Osteoblast (primary cell): ENCODE measurements around the gene INTU. TPM values are rescaled to one million over a fixed set of nuclear protein-coding genes. Genes with fewer than 3 reads are reported as not detected.

ENCODE experiments used
- DNase-seq: peaks from one replicate; pipeline ENCODE4 v3.0.0; 2011; ENCODE audit warnings: low spot score, mixed read lengths; ENCODE audit not compliant: insufficient read length; ENCODE audit errors: missing footprints
- H2AFZ ChIP-seq: 2 replicates; pipeline ENCODE4 v1.6.0; 2011; ENCODE audit warnings: mild to moderate bottlenecking, low read length
- H3K27ac ChIP-seq: 2 replicates; pipeline ENCODE4 v1.5.1; 2011; ENCODE audit warnings: mild to moderate bottlenecking, low read depth, low read length, moderate library complexity
- H3K27me3 ChIP-seq: 2 replicates; pipeline ENCODE4 v1.6.0; 2012; ENCODE audit warnings: mild to moderate bottlenecking, control low read depth, inconsistent platforms, low read length, moderate library complexity; ENCODE audit not compliant: insufficient read depth
- H3K36me3 ChIP-seq: 2 replicates; pipeline ENCODE4 v1.5.1; 2011; ENCODE audit warnings: mild to moderate bottlenecking, low read length, control low read depth, moderate library complexity; ENCODE audit not compliant: insufficient read depth
- H3K4me1 ChIP-seq: 2 replicates; pipeline ENCODE4 v1.5.1; 2011; ENCODE audit warnings: mild to moderate bottlenecking, low read length, control low read depth, moderate library complexity; ENCODE audit not compliant: insufficient read depth
- H3K4me2 ChIP-seq: 2 replicates; pipeline ENCODE4 v1.6.0; 2011; ENCODE audit warnings: mild to moderate bottlenecking, low read length; ENCODE audit not compliant: insufficient read depth
- H3K4me3 ChIP-seq: fragments of 200-600 bp; sonication (generic); 3 replicates; pipeline ENCODE4 v1.5.1; 2012; ENCODE audit warnings: mild to moderate bottlenecking, low read length, inconsistent platforms; ENCODE audit not compliant: insufficient read depth
- H3K79me2 ChIP-seq: 2 replicates; pipeline ENCODE4 v1.6.0; 2012; ENCODE audit warnings: mild to moderate bottlenecking, low read length, control low read depth, inconsistent platforms; ENCODE audit not compliant: insufficient read depth
- H3K9me3 ChIP-seq: 2 replicates; pipeline ENCODE4 v1.5.1; 2011; ENCODE audit warnings: low read depth, low read length, control low read depth
- H4K20me1 ChIP-seq: 2 replicates; pipeline ENCODE4 v1.6.0; 2012; ENCODE audit warnings: mild to moderate bottlenecking, low read length, control low read depth; ENCODE audit not compliant: insufficient read depth
- CTCF ChIP-seq: IDR thresholded peaks from 2 replicates; pipeline ENCODE4 v1.5.1; 2011; ENCODE audit warnings: mild to moderate bottlenecking, low read depth, low read length, moderate library complexity; ENCODE audit errors: extremely low read depth
- total RNA-seq: library from RNA; depleted of rRNA; stranded (reverse); fragments of >200 nt; gene quantifications from 2 replicates; pipeline ENCODE4 v1.2.3, GENCODE V29; 2012

The INTU gene
- total RNA-seq, 1 donor: 7.6 TPM

GRCh38 chr4:127656047-127656680 is 23.4 kb downstream of the INTU start:
- H4K20me1 ChIP-seq: no peaks in the 10 kb centered on the region
- no peak overlapping the region for H2AFZ ChIP-seq

GRCh38 chr4:127660284-127660885 is 27.6 kb downstream of the INTU start:
- Histone ChIP-seq H3K9me3 (no peaks in the 10 kb centered on the region), H4K20me1 (no peaks in the 10 kb centered on the region), H2AFZ (no peak overlapping the region), H3K4me3 (no peak overlapping the region), H3K4me1 (no peaks in the 10 kb centered on the region), H3K27ac (no peak overlapping the region), H3K36me3 (no peaks in the 10 kb centered on the region), H3K79me2 (no peaks in the 10 kb centered on the region), H3K4me2 (no peak overlapping the region), H3K27me3 (no peaks in the 10 kb centered on the region)
- no peak for TF ChIP-seq CTCF
- no peak for DNase-seq

More at GRCh38 chr4:127656047-127656680, 23.4 kb downstream of the INTU start:
- Histone ChIP-seq H3K4me3 (no peak overlapping the region), H3K27ac (no peak overlapping the region), H3K9me3 (no peaks in the 10 kb centered on the region), H3K79me2 (no peaks in the 10 kb centered on the region), H3K4me2 (no peak overlapping the region), H3K27me3 (no peaks in the 10 kb centered on the region), H3K4me1 (no peaks in the 10 kb centered on the region), H3K36me3 (no peaks in the 10 kb centered on the region)
- TF ChIP-seq CTCF: no peak
- no peak for DNase-seq

- no peak overlapping the region for H3K4me3 ChIP-seq
- no peaks in the 10 kb centered on the region for H3K79me2 ChIP-seq
- no peak for DNase-seq
Measured at GRCh38 chr4:127667116-127667515, 34.4 kb downstream of the INTU start.

More at GRCh38 chr4:127667116-127667515, 34.4 kb downstream of the INTU start:
- no peak overlapping the region for H3K27ac ChIP-seq
- no peaks in the 10 kb centered on the region for H3K27me3 ChIP-seq
- no peaks in the 10 kb centered on the region for H3K36me3 ChIP-seq
- no peaks in the 10 kb centered on the region for H4K20me1 ChIP-seq
- no peak for TF ChIP-seq CTCF
- H3K4me1 ChIP-seq: no peaks in the 10 kb centered on the region
- no peak overlapping the region for H3K4me2 ChIP-seq
- no peak overlapping the region for H2AFZ ChIP-seq
- H3K9me3 ChIP-seq: no peaks in the 10 kb centered on the region
